ENCODE measurements around the gene RNF149. TPM values are rescaled to one million over a fixed set of nuclear protein-coding genes. Genes with fewer than 3 reads are reported as not detected.

Gene RNF149
- total RNA-seq, 1 donor from 2014 or later, result 89.4 TPM

GRCh38 chr2:101278925-101279324 is 29.6 kb downstream of the RNF149 start:
- H3K36me3 ChIP-seq, result peaks cover 0 to 55% of the 10 kb centered on the region in 2 donors

GRCh38 chr2:101277111-101277510 is 31.4 kb downstream of the RNF149 start:
- Histone ChIP-seq H3K27ac (no peak overlapping the region), H3K36me3 (peaks cover 0 to 56% of the 10 kb centered on the region in 2 donors), H3K9me3 (no peaks in the 10 kb centered on the region), H3K27me3 (no peaks in the 10 kb centered on the region), H3K4me1 (no peaks in the 10 kb centered on the region), H3K4me3 (no peak overlapping the region)
- TF ChIP-seq CTCF (IDR thresholded peaks at IDR 0.05), result no peak
- TF ChIP-seq POLR2A (IDR thresholded peaks at IDR 0.05), result no peak
- no peak for TF ChIP-seq POLR2AphosphoS5 (IDR thresholded peaks at IDR 0.05; ENCODE audit: insufficient read depth in 1 of 2, low read depth in 1 of 2)
- intact Hi-C loops (cut with DNase I), result no loop called here
- DNase-seq (ENCODE audit: extremely low spot score in 2 of 2), result no peak

More at GRCh38 chr2:101278925-101279324, 29.6 kb downstream of the RNF149 start:
- intact Hi-C loops (cut with DNase I), result no loop called here
- TF ChIP-seq POLR2AphosphoS5 (IDR thresholded peaks at IDR 0.05; ENCODE audit: insufficient read depth in 1 of 2, low read depth in 1 of 2) (no peak), POLR2A (IDR thresholded peaks at IDR 0.05) (no peak), CTCF (IDR thresholded peaks at IDR 0.05) (no peak)
- Histone ChIP-seq H3K4me3 (no peak overlapping the region), H3K27ac (no peak overlapping the region), H3K4me1 (no peaks in the 10 kb centered on the region), H3K27me3 (no peaks in the 10 kb centered on the region), H3K9me3 (no peaks in the 10 kb centered on the region)
- no peak for DNase-seq (ENCODE audit: extremely low spot score in 2 of 2)

GRCh38 chr2:101274142-101274541 is 34.4 kb downstream of the RNF149 start:
- Histone ChIP-seq H3K4me1 (no peaks in the 10 kb centered on the region), H3K36me3 (peaks cover 0 to 55% of the 10 kb centered on the region in 2 donors), H3K9me3 (no peaks in the 10 kb centered on the region), H3K27me3 (no peaks in the 10 kb centered on the region), H3K4me3 (no peak overlapping the region), H3K27ac (no peak overlapping the region)
- no peak for TF ChIP-seq CTCF (IDR thresholded peaks at IDR 0.05)
- TF ChIP-seq POLR2A (IDR thresholded peaks at IDR 0.05), result no peak
- no peak for TF ChIP-seq POLR2AphosphoS5 (IDR thresholded peaks at IDR 0.05; ENCODE audit: insufficient read depth in 1 of 2, low read depth in 1 of 2)
- intact Hi-C loops (cut with DNase I), result no loop called here
- no peak for DNase-seq (ENCODE audit: extremely low spot score in 2 of 2)

GRCh38 chr2:101273056-101273455 is 35.4 kb downstream of the RNF149 start:
- no peaks in the 10 kb centered on the region for H3K4me1 ChIP-seq
- no peak overlapping the region for H3K27ac ChIP-seq
- H3K9me3 ChIP-seq, result no peaks in the 10 kb centered on the region
- peaks cover 0 to 54% of the 10 kb centered on the region in 2 donors for H3K36me3 ChIP-seq
- TF ChIP-seq POLR2A (IDR thresholded peaks at IDR 0.05), result no peak
- no peak for TF ChIP-seq POLR2AphosphoS5 (IDR thresholded peaks at IDR 0.05; ENCODE audit: insufficient read depth in 1 of 2, low read depth in 1 of 2)
- no peak for TF ChIP-seq CTCF (IDR thresholded peaks at IDR 0.05)
- DNase-seq (ENCODE audit: extremely low spot score in 2 of 2), result no peak
- no peak overlapping the region for H3K4me3 ChIP-seq
- no peaks in the 10 kb centered on the region for H3K27me3 ChIP-seq
- intact Hi-C loops (cut with DNase I), result no loop called here

GRCh38 chr2:101272045-101272784 is 36.3 kb downstream of the RNF149 start:
- intact Hi-C loops (cut with DNase I), result no loop called here
- Histone ChIP-seq H3K27me3 (no peaks in the 10 kb centered on the region), H3K4me3 (no peak overlapping the region), H3K9me3 (no peaks in the 10 kb centered on the region), H3K36me3 (peaks cover 0 to 59% of the 10 kb centered on the region in 2 donors), H3K27ac (no peak overlapping the region), H3K4me1 (no peaks in the 10 kb centered on the region)
- no peak for TF ChIP-seq POLR2AphosphoS5 (IDR thresholded peaks at IDR 0.05; ENCODE audit: insufficient read depth in 1 of 2, low read depth in 1 of 2)
- no peak for DNase-seq (ENCODE audit: extremely low spot score in 2 of 2)

Data from vagina (tissue), 2 donors.